Activated CD8-positive, alpha-beta memory T cell treated with anti-CD3 and anti-CD28 coated beads, Interleukin-2, amount 10 ng/mL, durations not matched to agents 7 days and 5 days (primary cell): ENCODE data around the gene CNTNAP2. TPM values are rescaled to one million over a fixed set of nuclear protein-coding genes. Genes with fewer than 3 reads are reported as not detected.

ENCODE experiments used
- ATAC-seq: fragments of 150-1000 bp; cut with Tn5 transposase; one replicate; pipeline ENCODE4 v1.10.0; 2021; ENCODE audit warnings: moderate library complexity
- CTCF ChIA-PET: fragments of 350-600 bp; sonication (Branson Sonifier 250); formaldehyde crosslinking; loops from one replicate; lab custom pipeline; 2021; ENCODE audit warnings: antibody characterized with exemption; lab: Charles Lee
- DNase-seq: peaks from one replicate; pipeline ENCODE4 v3.0.0-alpha.2; 2020
- H3K27ac Mint-ChIP-seq: one replicate; pipeline ENCODE4 v1.8.0; 2021; ENCODE audit warnings: mild to moderate bottlenecking, mixed read lengths
- H3K27me3 Mint-ChIP-seq: one replicate; pipeline ENCODE4 v1.8.0; 2021; ENCODE audit warnings: mixed read lengths
- H3K36me3 Mint-ChIP-seq: one replicate; pipeline ENCODE4 v1.8.0; 2021; ENCODE audit warnings: mild to moderate bottlenecking, mixed read lengths
- H3K4me1 Mint-ChIP-seq: one replicate; pipeline ENCODE4 v1.8.0; 2021; ENCODE audit warnings: mixed read lengths
- H3K4me3 Mint-ChIP-seq: one replicate; pipeline ENCODE4 v1.8.0; 2021; ENCODE audit warnings: mild to moderate bottlenecking, moderate library complexity, mixed read lengths
- H3K9me3 Mint-ChIP-seq: one replicate; pipeline ENCODE4 v1.8.0; 2022; ENCODE audit warnings: low read depth, mixed read lengths
- total RNA-seq, 2 experiments: library from RNA; stranded (reverse); gene quantifications; one replicate each; pipeline ENCODE4 v1.2.3, GENCODE V29; 2021

Gene CNTNAP2
- total RNA-seq, 2 experiments from 2014 or later: not detected

DNA sequence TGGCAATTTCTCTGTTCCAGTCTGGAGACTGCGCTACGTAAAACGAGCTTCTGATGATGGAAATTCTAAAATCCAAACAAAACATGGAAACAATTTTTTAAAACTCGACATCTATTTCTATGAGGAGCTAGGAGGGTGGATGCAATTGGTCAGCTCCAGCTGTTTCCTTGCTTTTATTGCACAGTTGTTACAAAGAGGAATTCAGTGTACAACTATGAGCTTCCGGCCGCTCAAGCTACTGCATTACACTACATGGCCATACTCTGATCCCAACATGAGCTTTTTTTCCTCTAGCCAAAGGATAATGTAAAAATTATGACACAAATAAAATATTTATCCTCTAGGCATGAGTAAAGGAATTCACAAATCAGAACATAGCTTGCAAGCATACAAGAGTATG is 2070.9 kb downstream of the CNTNAP2 start:
- ATAC-seq: no peak
- Mint-ChIP-seq H3K27ac (no peak overlapping the region), H3K4me1 (no peaks in the 10 kb centered on the region), H3K4me3 (no peak overlapping the region), H3K9me3 (no peaks in the 10 kb centered on the region), H3K36me3 (no peaks in the 10 kb centered on the region), H3K27me3 (no peaks in the 10 kb centered on the region)
- CTCF ChIA-PET: no interaction called here
- no peak for DNase-seq

DNA sequence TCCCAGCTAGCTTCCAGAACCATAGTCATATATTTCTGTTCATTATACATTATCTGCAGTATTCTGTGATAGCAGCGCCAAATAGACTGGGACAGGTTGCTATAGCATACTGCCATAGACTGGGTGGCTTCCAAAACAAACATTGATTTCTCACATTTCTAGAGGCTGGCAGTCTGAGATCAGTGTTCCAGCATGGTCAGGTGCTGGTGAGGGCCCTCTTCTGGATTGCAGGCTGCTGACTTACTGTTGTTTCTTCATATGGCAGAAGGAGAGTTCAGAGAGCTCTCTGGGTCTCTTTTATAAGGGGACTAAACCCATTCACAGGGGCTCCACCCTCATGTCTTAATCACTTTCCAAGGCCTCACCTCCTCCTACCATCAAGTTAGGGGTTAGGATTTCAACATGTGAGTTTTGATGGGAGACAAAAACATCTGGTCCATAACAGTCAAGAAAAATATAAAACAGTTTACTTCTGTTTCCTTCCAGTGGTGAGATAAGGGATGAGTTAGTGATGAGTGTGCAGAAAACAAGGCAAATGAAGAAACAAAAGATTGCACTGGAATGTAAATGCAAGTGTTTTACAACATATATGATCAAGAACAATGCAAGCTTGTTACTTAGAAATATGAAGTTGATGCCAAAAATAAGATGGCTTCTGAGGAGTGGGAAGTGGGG is 2074.9 kb downstream of the CNTNAP2 start:
- ATAC-seq (no peak), DNase-seq (no peak)
- Mint-ChIP-seq H3K4me1 (no peaks in the 10 kb centered on the region), H3K27ac (no peak overlapping the region), H3K36me3 (no peaks in the 10 kb centered on the region), H3K4me3 (no peak overlapping the region), H3K9me3 (no peaks in the 10 kb centered on the region), H3K27me3 (no peaks in the 10 kb centered on the region)
- CTCF ChIA-PET: no interaction called here

DNA sequence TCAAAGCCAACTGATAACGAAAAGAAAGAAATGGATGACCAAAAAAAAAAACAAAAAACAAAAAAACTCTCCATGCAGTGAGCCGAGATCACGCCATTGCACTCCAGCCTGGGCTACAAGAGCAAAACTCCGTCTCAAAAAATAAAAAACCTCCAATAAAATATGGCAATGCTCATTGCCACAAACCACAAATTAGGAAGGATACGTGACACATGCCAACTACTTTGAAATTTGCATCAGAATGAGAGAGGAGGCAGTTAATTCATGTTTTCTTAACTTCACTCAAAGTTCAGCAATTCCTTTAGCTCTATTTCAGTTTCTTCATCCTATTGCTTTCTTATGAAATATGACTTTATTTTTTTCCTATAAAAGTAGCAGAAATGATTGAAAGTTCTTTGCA is 2075.9 kb downstream of the CNTNAP2 start:
- Mint-ChIP-seq H3K4me3 (no peak overlapping the region), H3K27me3 (no peaks in the 10 kb centered on the region), H3K9me3 (no peaks in the 10 kb centered on the region), H3K36me3 (no peaks in the 10 kb centered on the region), H3K4me1 (no peaks in the 10 kb centered on the region), H3K27ac (no peak overlapping the region)
- ATAC-seq (no peak), DNase-seq (no peak)
- CTCF ChIA-PET: no interaction called here

DNA sequence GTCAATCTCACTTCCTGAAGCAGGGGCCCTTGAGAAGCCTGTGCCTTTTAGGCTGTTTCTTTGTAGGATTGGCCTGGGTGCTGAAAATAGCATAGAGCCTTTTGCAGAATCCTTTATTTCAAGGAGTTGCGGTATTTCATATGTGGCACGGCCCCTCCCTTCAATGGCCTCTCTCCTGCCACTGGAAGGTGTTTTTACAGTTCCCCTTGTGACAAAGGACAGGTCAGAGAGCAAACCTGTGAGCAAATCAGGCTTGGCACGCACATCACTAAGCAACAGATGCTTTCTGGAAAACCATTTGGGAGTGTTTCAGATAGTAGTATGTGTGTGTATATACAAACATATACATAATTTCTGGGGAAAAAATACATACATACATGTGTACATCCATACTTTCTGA is 2085.4 kb downstream of the CNTNAP2 start:
- Mint-ChIP-seq H3K4me3 (no peak overlapping the region), H3K27ac (no peak overlapping the region), H3K36me3 (no peaks in the 10 kb centered on the region), H3K4me1 (no peaks in the 10 kb centered on the region), H3K9me3 (no peaks in the 10 kb centered on the region), H3K27me3 (peaks cover 3% of the 10 kb centered on the region)
- DNase-seq: no peak
- ATAC-seq: no peak
- CTCF ChIA-PET: no interaction called here

DNA sequence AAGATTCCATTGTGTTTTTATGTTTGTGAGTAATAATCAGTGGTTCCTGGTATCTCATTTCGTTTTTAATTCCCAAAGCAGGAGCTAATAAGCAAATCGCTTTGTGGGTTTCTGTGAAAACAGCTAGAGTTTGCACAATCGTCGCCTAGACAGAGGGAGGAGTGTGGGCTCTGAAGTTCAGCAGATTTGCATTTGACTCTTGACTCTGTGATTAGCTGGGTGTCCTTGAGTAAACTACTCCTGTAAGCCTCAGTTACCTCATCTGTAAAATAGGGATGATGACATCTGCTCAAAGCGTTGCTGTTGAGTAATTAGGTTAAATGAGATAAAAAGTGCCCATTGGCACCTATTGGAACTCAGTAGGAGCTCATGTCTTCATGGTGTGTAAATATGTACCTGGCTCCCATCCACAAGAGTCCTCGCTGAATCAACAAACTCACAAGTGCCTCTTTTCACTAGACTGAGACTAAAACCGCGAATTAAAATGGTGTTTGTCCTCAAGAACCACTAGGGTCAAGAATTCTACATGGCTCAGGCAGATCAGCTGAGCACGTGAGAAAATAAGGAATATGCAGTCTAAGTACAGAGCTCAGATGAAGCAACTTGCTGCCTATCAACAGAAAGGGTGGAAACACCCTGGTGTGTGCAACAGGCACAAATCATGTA is 2088.2 kb downstream of the CNTNAP2 start:
- CTCF ChIA-PET: no interaction called here
- peaks cover 12% of the 10 kb centered on the region for H3K27me3 Mint-ChIP-seq

DNA sequence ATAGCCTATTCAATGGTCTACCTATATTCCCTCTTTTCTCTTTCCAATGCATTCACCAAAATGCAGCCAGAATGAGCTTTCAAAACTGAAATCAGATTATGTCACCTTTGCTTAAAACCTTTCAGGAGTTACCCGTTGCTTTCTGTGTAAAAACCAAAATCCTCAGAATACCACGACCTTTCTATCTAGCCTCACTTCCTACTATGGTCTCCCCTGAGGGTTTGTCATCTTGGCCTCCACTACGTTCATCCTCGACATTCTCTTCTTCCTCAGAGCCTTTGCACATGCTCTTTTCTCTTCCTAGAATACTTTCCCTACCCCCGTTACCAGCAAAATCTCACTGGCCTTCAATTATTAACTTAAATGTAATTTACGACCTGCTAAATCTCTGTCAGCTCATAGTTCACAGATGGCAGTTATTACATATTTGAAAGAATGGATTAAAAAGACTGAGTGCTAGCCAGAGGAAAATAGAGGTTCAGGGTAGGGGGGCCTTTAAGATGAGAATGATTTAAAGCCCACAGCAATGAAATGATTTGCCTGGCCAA is 2093.1 kb downstream of the CNTNAP2 start:
- Mint-ChIP-seq H3K27me3 (peaks cover 9% of the 10 kb centered on the region), H3K36me3 (no peaks in the 10 kb centered on the region), H3K4me1 (no peaks in the 10 kb centered on the region), H3K9me3 (no peaks in the 10 kb centered on the region), H3K27ac (no peak overlapping the region), H3K4me3 (no peak overlapping the region)
- CTCF ChIA-PET: no interaction called here
- DNase-seq (no peak), ATAC-seq (no peak)

More for the DNA sequence above, 2088.2 kb downstream of the CNTNAP2 start:
- Mint-ChIP-seq H3K27ac (no peak overlapping the region), H3K9me3 (no peaks in the 10 kb centered on the region), H3K4me1 (no peaks in the 10 kb centered on the region), H3K36me3 (no peaks in the 10 kb centered on the region), H3K4me3 (no peak overlapping the region)
- no peak for DNase-seq
- no peak for ATAC-seq

DNA sequence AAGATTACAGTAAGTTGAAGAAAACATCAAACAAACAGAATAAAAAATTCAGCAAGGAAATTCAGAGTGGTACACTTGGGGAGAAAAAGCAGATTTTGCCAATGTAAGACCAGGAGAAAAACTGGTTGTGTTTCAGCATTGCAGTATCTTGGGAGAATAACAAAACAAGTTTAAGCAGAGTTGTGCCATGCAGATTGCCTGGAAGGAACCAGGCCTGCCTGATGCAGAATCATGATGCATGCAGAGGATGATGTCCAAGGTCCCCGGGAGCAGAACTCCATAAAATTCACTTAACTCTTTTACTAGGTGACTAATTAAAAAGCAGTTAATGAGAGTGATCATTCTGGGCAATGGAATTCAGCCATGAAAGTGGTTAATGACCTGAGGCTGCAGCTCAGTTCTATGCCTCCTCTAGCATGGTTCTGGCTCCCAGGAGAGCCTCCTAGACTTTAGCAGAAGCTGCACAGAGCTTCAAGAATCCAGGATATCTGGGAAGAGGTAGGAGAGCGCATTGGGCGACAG is 2094.3 kb downstream of the CNTNAP2 start:
- H3K27ac Mint-ChIP-seq: no peak overlapping the region
- CTCF ChIA-PET: no interaction called here
- H3K9me3 Mint-ChIP-seq: no peaks in the 10 kb centered on the region

DNA sequence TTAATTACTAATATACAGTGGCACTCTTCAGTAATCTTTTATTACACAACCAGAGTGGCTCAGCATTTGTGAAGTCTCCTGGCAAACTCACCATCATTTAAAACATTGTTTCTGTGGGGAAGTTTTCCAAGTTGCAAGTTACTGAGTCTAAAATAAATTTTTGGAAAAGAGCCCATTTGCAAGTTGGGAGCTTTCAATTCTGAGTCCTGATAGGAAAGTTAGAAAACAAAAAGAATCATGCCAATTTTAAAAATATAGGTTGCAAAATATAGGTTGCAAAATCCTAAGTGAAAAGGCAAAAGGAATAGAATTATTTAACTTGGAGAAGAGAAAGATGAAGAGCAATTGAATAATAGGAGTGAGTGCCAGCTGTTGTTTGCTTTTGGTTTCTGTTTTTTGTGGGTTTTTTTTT is 2095.1 kb downstream of the CNTNAP2 start:
- Mint-ChIP-seq H3K27ac (no peak overlapping the region), H3K9me3 (peaks cover 2% of the 10 kb centered on the region), H3K4me3 (no peak overlapping the region), H3K4me1 (no peaks in the 10 kb centered on the region), H3K27me3 (peaks cover 9% of the 10 kb centered on the region), H3K36me3 (no peaks in the 10 kb centered on the region)
- ATAC-seq: no peak
- DNase-seq: no peak
- CTCF ChIA-PET: no interaction called here

More for the DNA sequence above, 2094.3 kb downstream of the CNTNAP2 start:
- Mint-ChIP-seq H3K4me3 (no peak overlapping the region), H3K27me3 (peaks cover 9% of the 10 kb centered on the region), H3K36me3 (no peaks in the 10 kb centered on the region), H3K4me1 (no peaks in the 10 kb centered on the region)
- ATAC-seq: no peak
- no peak for DNase-seq

DNA sequence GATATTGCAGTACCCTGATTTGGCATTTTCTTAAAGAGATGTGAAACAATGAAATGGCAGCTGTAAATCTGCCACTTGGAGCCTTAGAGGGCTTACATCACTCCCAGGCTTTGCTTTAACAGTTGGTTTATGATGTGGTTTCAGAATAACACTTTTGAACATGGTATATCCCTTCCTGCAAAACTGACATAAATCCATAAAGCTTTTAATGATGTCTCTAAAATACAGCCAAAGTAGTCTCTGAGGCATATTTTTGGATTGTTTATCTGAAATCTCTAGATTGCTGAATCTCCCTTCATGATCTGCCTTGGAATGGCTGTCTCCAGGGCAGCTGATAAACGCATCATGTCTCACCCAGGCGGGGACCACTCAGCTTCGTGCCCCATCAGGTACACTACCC is 2096.1 kb downstream of the CNTNAP2 start:
- peaks cover 4% of the 10 kb centered on the region for H3K9me3 Mint-ChIP-seq
- H3K27ac Mint-ChIP-seq: no peak overlapping the region
- DNase-seq: no peak
- no peak for ATAC-seq
- no peaks in the 10 kb centered on the region for H3K36me3 Mint-ChIP-seq
- H3K4me1 Mint-ChIP-seq: no peaks in the 10 kb centered on the region
- no peak overlapping the region for H3K4me3 Mint-ChIP-seq
- CTCF ChIA-PET: no interaction called here
- H3K27me3 Mint-ChIP-seq: peaks cover 4% of the 10 kb centered on the region

DNA sequence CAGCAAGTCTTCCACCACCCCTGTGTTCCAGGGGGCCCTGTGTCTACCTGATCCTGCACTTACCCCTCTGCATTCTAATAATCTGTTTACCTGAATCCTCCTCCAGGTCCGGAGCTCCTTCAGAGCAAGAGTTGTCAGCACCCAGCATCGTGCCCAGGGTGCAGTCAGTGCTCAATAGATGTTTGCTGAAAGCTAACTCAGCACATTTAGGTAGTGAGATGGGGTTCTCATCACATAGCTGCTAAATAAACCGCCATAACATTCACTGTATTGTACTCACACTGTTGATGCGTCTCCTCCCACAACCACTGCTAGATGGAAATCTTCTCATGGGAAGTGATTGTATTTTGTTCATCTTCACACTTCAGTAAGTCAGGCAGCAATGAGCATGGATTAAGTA is 2097.5 kb downstream of the CNTNAP2 start:
- CTCF ChIA-PET: no interaction called here

DNA sequence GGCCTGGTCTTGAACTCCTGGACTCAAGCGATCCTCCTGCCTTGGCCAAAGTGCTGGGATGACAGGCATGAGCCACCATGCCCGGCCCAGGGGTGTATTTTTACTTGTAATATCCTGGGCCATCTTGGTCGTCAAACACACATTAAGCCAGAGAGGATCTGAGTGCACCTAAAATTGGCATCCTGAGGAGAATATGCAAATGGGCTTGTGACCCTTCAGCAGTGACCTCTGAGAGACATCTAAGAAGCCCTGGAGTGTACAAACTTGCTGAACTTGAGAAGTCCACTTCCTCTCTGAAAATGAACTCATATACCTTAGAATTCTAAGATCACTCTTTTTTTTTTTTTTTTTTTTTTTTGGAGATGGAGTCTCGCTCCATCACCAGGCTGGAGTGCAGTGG is 2102.0 kb downstream of the CNTNAP2 start:
- no peak for ATAC-seq
- Mint-ChIP-seq H3K9me3 (peaks cover 4% of the 10 kb centered on the region), H3K27me3 (no peaks in the 10 kb centered on the region), H3K36me3 (no peaks in the 10 kb centered on the region), H3K4me1 (no peaks in the 10 kb centered on the region), H3K4me3 (no peak overlapping the region), H3K27ac (no peak overlapping the region)
- CTCF ChIA-PET: interaction anchor here (0.7 kb wide), 1 partner anchor 985 kb away, joined by 3 read pairs; no protein-coding TSS in a partner anchor
- DNase-seq: no peak

More for the DNA sequence above, 2097.5 kb downstream of the CNTNAP2 start:
- Mint-ChIP-seq H3K27ac (no peak overlapping the region), H3K27me3 (peaks cover 4% of the 10 kb centered on the region), H3K4me1 (no peaks in the 10 kb centered on the region), H3K36me3 (no peaks in the 10 kb centered on the region), H3K9me3 (peaks cover 4% of the 10 kb centered on the region), H3K4me3 (no peak overlapping the region)
- DNase-seq (no peak), ATAC-seq (no peak)

DNA sequence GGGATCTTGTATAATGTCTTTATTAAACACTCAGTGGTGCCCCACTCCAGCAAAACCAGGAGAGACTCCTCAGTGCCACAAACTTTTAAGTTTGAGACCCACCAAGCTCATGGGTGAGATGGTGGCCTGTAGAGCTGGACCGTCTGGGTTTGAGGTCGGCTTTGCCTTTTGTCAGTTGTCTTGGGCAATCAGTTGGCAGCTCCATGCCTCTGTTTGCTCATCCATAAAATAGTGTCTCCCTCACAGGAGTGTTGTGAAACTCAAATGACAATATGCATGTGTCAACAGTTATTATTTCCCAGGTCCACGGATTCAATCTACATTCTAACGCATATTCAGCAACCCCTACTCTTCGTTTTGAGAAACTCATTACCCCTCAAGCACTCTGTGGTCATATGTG is 2106.1 kb downstream of the CNTNAP2 start:
- Mint-ChIP-seq H3K36me3 (no peaks in the 10 kb centered on the region), H3K27me3 (no peaks in the 10 kb centered on the region), H3K4me1 (no peaks in the 10 kb centered on the region), H3K4me3 (no peak overlapping the region), H3K27ac (no peak overlapping the region), H3K9me3 (peaks cover 9% of the 10 kb centered on the region)
- ATAC-seq (no peak), DNase-seq (no peak)
- CTCF ChIA-PET: no interaction called here

DNA sequence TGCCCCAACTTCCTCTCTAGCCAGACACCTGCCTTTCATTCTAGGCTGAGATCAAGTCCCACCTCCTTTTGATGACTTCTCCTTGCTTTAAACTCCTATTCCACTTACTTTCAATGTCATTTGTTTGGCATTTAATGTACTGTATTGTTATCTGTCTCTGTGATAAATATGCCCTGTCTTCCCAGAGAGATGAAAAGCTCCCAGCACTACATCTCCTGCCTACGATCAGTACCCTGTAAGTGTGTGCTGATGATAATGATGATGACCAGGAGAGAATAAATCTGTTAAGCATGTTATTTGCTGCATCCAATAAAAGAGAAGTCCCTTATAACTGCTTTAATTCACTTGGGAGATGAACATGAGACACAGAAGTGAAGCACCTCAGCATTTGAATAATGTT is 2106.6 kb downstream of the CNTNAP2 start:
- H3K27ac Mint-ChIP-seq: no peak overlapping the region

DNA sequence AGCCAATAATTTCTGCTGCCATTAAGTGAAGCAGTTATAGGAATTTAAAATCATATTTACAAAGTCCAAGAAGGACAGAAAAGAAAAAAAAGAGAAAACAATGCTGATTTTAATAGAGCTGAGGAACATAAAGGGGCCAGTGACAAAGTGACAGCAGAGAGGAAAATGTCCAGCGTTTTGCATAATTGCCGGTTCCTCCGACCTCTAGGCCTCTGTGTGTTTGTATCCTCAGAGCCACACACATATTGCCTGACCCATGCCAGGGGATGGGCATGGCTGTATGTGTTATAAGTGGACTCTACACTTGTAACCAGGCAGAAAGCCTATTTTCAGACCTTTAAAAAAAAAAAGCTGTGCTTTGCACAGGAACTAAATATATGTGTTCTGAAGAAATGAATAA is 2107.1 kb downstream of the CNTNAP2 start:
- Mint-ChIP-seq H3K27ac (no peak overlapping the region), H3K27me3 (no peaks in the 10 kb centered on the region), H3K4me1 (no peaks in the 10 kb centered on the region), H3K36me3 (no peaks in the 10 kb centered on the region), H3K4me3 (no peak overlapping the region), H3K9me3 (peaks cover 9% of the 10 kb centered on the region)
- no peak for ATAC-seq
- CTCF ChIA-PET: no interaction called here
- no peak for DNase-seq

More for the DNA sequence above, 2106.6 kb downstream of the CNTNAP2 start:
- ATAC-seq (no peak), DNase-seq (no peak)
- CTCF ChIA-PET: no interaction called here
- no peak overlapping the region for H3K4me3 Mint-ChIP-seq
- no peaks in the 10 kb centered on the region for H3K36me3 Mint-ChIP-seq
- no peaks in the 10 kb centered on the region for H3K27me3 Mint-ChIP-seq
- H3K9me3 Mint-ChIP-seq: peaks cover 9% of the 10 kb centered on the region
- no peaks in the 10 kb centered on the region for H3K4me1 Mint-ChIP-seq
